HG03066 (cell line): ENCODE measurements around the gene CFAP299.
A peak's percentile ranks its signal among the peaks of the same experiment; 100 is the strongest.

Experiments used
- ATAC-seq: cut with Tn5 transposase; IDR thresholded peaks from one replicate; pipeline ENCODE4 v1.9.1; 2021; ENCODE audit warnings: low read depth; ENCODE audit not compliant: unreplicated experiment

The CFAP299 gene

DNA sequence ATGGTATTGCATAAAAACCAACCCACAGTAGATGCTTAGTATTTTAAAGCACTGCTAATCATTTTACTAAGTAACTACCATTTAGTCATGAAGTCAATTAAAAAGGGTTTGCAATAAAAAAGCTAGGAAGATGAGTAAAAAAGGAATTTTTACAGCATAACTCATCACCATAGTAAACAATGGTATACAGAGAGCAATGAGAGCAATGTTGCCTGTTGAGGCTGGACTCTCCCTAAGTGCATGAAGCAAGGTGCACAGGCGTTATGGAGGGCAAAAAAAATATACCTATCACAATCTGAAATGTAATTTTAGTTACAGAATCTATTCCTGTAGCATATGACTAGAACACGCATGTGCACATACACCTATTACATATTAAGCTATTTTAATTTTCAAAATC is 565.4 kb downstream of the CFAP299 start:
- no peak for ATAC-seq

DNA sequence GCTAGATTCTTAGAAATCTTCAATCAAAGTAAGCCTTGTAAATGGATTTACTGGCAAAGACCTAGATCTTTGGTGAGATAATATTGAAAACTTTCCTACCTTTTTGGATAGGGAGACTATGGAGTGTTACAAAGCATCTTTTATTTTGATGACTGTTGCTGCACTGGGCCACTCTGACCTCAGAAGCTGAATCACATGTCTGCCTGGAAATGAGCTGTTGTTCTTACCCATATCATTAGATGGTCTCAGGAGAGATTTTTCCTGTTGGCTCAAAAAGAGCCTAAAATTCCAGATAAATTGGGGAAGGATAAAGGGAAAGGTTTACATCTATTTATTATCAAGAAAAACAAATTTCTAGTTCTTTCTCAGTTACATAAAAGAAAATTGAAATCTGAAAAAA is 567.5 kb downstream of the CFAP299 start:
- no peak for ATAC-seq

DNA sequence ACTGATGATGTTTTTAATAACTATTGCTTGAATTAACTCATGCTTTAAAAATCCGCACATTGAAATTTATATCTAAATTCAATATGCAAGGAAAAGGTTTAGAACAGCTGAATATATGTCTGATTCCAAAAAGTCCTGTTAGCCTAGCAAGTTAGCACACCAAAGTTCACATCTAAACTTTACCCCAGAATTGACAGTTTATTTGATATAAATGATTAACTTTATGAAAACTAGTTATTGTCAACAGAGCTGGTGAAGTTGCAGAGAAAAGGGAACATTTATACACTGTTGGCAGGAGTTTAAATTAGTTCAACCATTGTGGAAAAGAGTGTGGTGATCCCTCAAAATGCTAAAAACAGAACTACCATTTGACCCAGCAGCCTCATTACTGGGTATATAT is 574.4 kb downstream of the CFAP299 start:
- no peak for ATAC-seq

DNA sequence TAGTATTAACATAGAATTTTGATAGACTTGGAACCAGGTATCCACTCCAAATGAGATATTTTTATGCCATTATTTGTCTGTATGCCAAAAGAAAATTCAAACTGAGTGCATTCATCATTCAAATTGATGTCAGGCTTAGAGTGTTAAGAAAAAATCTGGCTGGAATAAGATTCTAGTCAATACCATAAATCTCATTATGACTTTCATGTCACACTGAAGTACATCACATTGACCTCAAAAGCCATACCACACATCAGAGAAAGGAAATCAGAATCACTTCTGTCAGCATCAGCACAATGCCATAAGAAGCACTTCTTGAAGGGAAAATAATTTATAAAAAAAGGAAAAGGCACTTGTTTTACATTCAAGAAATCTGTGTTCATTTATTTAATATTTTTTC is 575.9 kb downstream of the CFAP299 start:
- no peak for ATAC-seq

DNA sequence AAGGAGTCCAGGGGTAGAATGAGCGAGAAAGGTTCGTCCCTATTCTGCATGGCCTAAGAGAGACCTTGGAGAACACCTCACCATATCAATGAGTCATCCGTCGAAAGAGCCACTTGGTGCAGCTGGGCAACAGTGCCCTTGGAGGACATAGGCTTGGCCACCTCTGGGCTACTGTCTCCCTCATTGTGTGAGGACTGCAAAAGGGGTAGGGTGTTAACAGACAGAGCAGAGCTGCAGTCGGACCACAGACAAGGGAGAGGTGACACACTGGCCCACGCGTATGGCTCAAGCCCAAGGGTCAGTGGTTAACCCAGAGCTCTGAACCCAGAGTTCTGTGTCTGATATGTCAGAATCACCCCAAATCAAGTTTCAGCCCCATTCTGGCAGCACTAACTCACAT is 576.8 kb downstream of the CFAP299 start:
- ATAC-seq, result no peak

DNA sequence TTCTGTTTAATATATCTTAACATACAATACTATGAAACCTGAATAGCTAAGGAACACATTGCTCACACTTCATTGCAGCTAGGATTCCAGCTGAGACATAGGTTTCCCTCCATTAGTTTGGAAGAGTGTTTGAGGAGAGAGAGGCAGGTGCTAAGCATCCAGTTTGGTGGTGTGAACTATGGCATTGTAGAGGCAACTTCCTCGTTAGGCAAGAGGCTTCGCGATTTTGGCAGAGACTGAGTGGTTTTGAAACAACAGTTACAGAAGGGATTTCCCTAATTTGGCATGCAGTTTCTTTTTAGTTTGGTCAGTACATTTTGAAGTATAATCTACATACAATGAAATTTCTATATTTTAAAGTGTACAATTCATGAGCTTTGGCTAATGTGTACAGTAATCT is 577.9 kb downstream of the CFAP299 start:
- ATAC-seq, result peak; percentile 88

DNA sequence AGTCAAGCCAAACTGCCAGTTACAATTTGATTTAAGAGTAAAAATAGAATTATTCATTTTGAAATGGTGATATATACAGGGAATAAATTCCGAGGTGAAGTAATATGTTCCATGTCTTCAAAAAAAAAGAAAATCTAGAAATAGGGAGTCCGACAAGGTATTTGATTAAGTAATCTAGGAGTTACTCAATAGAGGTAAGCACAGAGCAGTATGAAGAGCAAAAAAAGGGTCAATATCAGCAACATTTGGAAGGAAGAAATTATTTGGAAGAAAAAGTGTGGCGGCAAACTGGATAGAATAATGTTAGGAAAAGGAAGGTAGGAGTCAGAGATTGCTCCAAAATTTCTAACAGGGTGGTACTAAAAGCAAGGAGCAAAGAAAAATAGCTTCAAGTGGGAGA is 581.2 kb downstream of the CFAP299 start:
- ATAC-seq, result no peak

DNA sequence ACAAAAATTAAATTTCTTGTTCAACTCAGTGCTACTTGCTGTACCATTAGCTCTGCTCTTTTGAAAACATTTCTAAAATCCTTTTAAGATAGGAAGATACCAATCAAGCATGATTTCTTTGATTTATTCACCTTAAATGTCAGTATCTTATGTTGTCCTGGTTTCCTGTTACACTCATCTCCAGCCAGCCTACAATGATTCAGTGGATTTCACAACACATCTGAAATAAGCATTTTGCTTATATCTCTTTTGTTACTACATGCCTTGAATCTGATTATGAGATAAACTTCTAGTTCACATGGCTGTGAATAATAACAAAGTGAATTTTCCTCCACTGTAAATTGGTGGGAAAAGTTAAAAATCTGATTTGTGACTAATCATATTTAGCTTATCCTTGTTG is 582.5 kb downstream of the CFAP299 start:
- no peak for ATAC-seq

DNA sequence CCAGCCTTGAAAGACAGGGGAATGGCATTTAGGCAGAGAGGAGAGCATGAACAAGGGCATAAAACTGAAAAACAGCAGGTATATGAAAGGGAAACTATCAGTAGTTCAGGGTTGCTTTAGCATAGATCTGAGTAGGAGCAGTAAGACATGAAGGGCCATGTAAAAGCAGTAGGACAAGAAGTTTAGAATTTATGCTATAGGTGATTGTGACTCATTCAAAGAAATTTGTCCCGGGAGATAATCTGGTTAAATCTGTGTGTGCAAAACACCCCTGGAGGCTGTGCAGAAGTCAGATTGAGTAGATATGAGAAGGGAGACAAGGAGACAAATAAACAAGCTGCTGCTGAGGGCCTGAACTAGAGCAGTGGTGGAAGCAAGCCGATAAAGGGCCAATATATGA is 585.9 kb downstream of the CFAP299 start:
- no peak for ATAC-seq

DNA sequence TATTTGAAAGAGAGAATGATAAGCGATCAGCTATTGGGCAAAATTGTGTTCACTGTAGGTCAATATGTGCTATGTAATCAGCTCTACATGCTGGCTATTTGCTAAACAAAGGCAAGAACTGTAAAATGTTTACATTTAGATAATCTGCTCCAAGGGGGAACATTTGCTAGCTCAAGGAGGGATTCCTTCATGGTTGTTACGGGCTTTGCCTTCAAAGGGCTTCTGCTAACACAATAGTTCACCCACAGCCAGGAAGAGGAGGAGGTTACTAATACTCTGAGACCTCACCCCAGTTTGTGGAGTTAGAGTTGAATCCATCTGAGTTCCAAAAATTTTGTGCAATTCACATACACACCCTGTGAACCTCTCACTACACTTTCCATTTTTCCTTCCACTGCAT is 587.4 kb downstream of the CFAP299 start:
- no peak for ATAC-seq

DNA sequence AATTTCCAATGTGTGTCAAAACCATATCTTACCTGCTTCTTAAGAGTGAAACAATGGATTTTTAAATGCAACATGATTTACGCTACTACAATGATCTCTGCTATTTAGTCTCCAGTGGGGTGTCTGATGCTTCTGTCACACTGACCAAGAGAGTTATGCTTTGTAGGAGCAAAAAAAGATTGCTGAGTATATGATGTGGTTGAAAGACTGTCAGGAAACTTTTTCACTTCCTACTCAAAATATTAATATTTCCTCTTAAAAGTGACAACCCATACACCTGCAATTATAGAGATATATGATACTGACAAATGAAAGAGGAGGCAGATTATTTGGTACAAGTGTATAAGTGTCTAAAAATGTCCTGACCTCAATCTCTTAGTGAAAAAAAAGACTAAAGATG is 589.8 kb downstream of the CFAP299 start:
- no peak for ATAC-seq

DNA sequence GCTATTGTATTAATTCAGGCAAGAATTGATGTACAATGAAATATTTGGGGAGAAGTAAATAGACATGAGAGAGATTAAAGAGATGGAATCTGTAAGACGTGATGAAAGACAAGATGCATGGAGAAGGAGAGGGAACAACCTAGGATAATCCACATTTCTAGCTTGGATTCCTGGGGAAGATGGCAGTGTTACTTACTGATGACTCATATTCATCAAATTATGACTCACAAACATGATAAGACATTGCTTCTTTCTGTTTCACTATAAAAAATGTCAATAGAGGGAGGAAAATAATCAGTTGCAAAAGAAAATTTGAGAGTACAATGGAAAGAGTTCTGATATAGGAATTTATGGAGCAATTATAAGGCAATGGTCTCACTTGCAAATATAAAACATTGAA is 590.9 kb downstream of the CFAP299 start:
- ATAC-seq, result no peak

DNA sequence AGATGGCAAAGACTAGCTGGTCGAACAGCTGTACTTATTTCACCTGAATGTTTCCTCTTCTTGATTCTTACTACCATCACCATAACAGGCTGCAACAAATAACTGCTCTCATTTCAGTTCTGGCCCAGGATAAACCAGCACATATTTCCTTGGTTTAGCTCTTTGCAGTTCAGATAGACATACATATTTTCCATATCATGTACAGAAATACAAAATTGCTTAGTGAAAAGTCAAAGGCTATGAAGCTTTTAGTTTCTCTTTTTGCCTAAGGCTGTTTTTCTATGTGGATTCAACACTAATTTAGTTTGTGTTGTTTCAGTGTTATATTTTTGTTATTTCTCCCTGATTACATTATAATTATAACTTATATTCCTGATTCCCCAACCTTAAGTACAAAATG is 591.4 kb downstream of the CFAP299 start:
- ATAC-seq, result no peak

DNA sequence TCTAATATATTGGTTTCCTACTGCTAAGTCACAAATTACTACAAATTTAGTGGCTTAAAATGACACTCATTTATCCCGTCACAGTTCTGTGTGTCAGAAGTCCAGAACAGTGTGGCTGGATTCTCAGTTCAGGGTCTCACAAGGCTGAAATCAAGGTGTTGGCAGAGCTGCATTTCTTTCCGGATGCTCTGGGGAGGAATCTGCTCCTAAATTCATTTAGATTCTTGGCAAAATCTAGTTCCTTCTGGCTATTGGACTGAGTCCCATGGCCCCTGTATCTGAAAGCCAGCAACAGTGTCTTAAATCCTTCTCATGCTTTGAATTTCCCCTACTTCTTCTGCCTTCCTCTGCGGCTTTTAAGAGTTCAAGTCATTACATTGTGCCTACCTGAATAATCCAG is 591.9 kb downstream of the CFAP299 start:
- ATAC-seq, result no peak

DNA sequence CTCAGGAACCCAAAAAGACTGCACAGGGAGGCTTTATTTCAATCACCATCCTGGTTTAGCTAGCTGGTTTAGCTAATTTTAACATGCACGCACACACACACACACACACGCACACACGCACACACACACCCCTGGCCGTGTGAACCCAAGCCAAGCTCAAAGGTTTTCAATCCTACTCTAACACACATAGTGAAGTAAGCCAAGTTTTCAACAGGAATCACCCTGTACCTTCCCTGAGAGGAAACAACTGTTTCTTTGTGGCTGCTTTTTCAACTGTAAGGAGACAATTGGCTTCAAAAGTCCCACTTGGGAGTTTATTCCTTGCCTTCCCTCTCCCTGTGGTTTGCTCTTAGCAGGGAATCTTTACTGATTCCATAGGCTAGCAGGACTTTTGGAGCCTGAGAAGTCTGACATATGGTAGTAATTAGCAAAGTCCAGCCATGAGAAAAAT is 596.1 kb downstream of the CFAP299 start:
- no peak for ATAC-seq

DNA sequence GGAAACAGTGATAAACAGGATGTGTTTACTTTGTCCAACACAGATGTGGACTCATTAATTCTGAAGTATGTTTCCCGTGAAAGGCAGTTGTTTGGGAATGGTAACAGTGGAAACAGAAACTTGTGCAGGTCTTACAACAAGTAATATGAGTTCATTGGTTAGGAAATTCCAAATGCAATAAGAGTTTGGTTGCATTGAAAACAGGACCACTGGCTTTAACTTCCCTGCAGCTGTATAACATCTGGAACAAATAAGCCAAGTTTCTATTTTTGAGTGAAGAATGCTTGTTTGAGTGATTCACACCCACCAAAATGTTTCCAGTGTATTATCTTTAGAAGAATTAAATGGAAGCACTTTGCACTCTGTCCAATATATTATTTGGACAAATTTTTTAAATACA is 612.6 kb downstream of the CFAP299 start:
- no peak for ATAC-seq

DNA sequence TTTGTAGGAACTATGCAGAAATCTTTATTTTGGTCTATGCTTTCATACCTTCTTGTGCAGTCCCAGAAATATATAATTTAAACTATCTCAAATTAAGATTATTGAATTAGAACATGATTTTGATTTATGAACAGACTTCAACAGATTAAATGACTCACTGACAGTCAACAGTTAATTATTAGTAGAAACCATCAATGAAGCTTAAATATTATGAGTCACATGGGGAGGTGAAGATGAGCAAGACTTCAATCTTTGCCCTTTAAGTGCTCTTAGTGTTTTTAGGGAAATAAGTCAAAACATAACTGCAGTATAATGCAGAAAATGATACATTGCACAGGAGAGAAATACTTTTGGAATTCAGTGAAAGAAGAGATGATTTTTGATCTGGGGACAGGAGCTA is 613.5 kb downstream of the CFAP299 start:
- no peak for ATAC-seq

DNA sequence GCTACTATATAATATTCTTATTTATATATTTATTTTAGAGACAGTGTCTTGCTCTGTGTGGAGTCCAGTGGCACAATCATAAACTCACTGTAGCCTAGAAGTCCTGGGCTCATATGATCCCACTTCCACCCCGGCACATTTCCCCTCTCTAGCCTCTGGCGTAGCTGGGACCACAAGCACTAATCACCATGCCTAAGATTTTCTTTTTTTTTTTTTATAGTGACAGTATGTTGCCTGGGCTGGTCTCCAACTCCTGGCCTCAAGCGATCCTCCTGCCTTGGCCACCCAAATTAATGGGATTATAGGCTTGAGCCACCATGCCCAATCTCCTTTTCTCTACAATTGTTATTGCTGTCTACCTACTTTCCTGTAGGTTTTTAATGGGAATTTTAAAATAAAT is 620.9 kb downstream of the CFAP299 start:
- no peak for ATAC-seq

DNA sequence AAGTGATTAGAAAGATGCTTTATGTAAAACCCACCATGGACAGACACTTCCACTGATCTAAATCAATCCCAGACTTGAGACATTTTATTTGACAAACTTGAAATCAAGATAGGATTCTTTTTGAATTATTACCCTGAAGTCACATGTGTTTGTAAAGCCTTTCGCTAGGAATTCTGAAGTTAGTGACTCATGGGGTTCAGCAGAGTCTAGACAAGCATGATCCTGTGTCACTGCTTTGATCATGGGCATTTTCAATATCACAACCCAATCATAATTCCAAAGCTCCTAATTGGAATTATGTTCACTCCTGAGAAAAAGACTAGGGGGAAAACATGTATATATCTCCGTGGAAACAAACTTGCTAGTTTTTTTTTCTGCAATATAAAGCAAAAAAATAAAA is 627.5 kb downstream of the CFAP299 start:
- no peak for ATAC-seq

DNA sequence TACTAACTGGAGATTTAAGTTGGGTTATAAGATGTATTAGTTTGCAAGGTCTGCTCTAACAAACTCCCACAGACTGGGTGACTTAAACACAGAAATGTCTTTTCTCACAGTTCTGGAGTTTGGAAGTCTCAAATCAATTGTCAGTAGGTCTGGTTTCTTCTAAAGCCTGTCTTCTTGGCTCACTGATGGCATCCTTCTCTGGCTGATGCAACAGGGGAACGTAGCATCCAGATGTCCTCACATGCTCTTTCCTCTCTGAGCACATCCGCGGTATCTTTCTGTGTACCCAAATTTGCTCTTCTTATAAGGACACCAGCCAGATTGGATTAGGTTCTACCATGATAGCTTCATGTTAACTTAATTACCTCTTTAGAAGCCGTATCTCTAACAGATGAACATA is 631.8 kb downstream of the CFAP299 start:
- ATAC-seq, result no peak

DNA sequence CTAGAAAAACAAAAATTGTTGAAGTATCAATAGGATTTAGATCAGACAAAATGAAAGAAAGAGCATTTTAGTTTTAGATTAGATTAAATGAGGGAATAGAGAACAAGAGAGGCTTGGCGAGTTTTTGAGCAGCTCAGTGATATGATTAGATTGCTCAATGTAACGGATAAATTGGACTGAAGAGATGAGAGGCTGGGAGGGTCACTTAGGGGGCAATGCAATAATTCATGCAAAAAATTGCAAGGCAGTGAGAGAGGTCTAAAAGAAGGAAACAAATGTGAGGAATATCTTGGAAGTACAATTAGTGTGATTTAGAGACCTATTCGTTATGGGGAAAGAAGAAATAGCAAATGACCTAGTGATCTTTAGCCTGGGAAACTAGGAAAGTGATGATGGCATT is 644.7 kb downstream of the CFAP299 start:
- ATAC-seq, result no peak

DNA sequence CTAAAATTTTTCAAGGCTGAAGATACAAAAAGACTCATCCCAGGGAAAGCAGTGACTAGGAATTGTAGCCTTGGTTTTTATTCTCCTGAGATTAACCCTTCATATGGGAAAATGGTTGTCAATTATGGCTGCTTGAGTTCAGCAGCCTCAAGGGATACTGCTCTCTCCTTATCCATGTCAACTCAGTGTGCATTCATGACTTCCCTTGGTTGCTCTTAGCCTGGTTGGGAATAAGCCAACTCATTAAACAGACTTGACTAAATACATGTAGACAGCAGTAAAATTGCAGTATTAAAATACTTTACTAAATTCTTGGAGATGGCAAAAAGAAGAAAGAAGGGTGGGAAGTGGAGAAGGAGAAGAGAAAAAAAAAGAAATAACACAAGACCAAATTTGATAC is 650.5 kb downstream of the CFAP299 start:
- no peak for ATAC-seq

DNA sequence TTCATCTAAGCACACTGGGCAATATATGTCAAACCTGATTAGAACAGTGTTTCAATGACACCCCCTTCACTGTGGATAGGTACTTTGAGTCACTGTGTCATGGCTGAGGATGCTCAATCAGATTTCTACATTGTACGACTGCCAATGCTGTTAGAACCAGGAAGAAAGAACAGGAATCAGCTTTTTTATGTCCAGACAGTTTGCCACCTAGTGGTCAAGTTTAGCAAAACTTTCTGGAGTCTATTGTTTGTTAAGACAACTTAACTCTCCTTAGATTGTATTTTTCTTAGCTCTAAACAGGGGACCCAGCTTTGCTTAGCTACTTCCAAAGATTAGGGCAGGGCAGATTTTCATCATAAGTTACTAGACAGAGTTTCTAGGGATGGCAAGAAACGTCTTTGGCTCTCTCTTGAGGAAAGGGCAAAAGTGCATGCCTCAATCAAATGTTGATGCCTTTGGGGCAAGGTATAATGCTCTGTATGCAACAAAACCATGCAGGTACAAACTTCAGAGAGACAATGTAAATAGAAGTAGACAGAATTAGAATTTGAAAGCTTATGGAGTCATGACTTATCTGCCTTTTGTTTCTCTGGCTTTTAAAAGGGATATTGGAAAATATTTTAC is 654.5 kb downstream of the CFAP299 start:
- ATAC-seq, result no peak
